K562 (cell line): ENCODE measurements around the gene POLR1A. TPM values are rescaled to one million over a fixed set of nuclear protein-coding genes. Genes with fewer than 3 reads are reported as not detected.

Source experiments
- ATAC-seq: fragments of 200-7000 bp; cut with Tn5 transposase; 3 replicates; pipeline ENCODE4 v1.9.1; 2020; ENCODE audit warnings: moderate library complexity
- BruUV-seq: library from RNA; stranded (reverse); fragments of 400-500 nt; replicated peaks from 2 replicates; lab custom pipeline; 2021; lab: Mats Ljungman, UMichigan
- CTCF ChIA-PET: fragments of 300-600 bp; formaldehyde crosslinking; extraction: SDS; loops from one replicate; lab custom pipeline; 2021; ENCODE audit warnings: low intra/inter-chr PET ratio; lab: Yijun Ruan, JAX
- POLR2A ChIA-PET: fragments of 300-600, 350-650 bp; sonication (Branson Sonifier 250); formaldehyde crosslinking; extraction: SDS; loops from one replicate; lab custom pipeline; 2021; ENCODE audit warnings: antibody characterized with exemption, inconsistent platforms; lab: Yijun Ruan, JAX
- DNase-seq, 4 experiments: peaks; one replicate each; pipeline versions ENCODE4 v3.0.0 to v3.0.0-alpha.2; 2011 to 2018; ENCODE audit warnings: low spot score in 3 of 4, mixed read lengths in 3 of 4; ENCODE audit errors: extremely low read depth in 1 of 4
- FAIRE-seq: peaks from 2 replicates; lab custom pipeline; 2011; peaks lifted over from hg19 to GRCh38; lab: Jason Lieb, UNC
- H2AFZ ChIP-seq: 2 replicates; pipeline ENCODE4 v1.6.0; 2011; ENCODE audit warnings: low read depth, low read length, control low read depth, inconsistent platforms
- H3K27ac ChIP-seq: fragments of 200-600 bp; 3 replicates; pipeline ENCODE4 v1.8.0; 2011; ENCODE audit warnings: low read depth, mild to moderate bottlenecking, control low read depth, inconsistent platforms, low read length, moderate library complexity, mixed read lengths; ENCODE audit errors: extremely low read depth
- H3K27me3 ChIP-seq, 2 experiments: fragments of 300-600 bp in 1 of 2; 2 replicates in 1 of 2; 3 replicates in 1 of 2; pipeline versions ENCODE4 v1.6.0 to v1.8.0; 2011; ENCODE audit warnings: inconsistent platforms in 2 of 2, low read length in 2 of 2, mild to moderate bottlenecking in 1 of 2, mixed read lengths in 1 of 2, moderate library complexity in 1 of 2; ENCODE audit not compliant: control insufficient read depth in 2 of 2, insufficient read depth in 2 of 2
- H3K36me3 ChIP-seq: fragments of 300-600 bp; 3 replicates; pipeline ENCODE4 v1.8.0; 2011; ENCODE audit warnings: mild to moderate bottlenecking, low read length, inconsistent platforms; ENCODE audit not compliant: control insufficient read depth, insufficient read depth
- H3K4me1 ChIP-seq, 2 experiments: fragments of 200-600 bp in 1 of 2; replicated peaks in 1 of 2; 2 replicates in 1 of 2; 3 replicates in 1 of 2; pipeline versions ENCODE4 v1.5.1 to v1.8.0; 2011; ENCODE audit warnings: inconsistent platforms in 2 of 2, low read length in 2 of 2, mild to moderate bottlenecking in 1 of 2, mixed read lengths in 1 of 2, moderate library complexity in 1 of 2; ENCODE audit not compliant: control insufficient read depth in 2 of 2, insufficient read depth in 2 of 2
- H3K4me2 ChIP-seq: 2 replicates; pipeline ENCODE4 v1.6.1; 2011; ENCODE audit warnings: low read length, control low read depth, inconsistent platforms, mixed read lengths; ENCODE audit not compliant: insufficient read depth
- H3K4me3 ChIP-seq: fragments of 200-600 bp; sonication (generic), shearing (Covaris generic); 2 replicates; pipeline ENCODE4 v1.5.1; 2016; ENCODE audit warnings: control low read depth, inconsistent platforms
- H3K79me2 ChIP-seq: fragments of 200-600 bp; 3 replicates; pipeline ENCODE4 v1.8.0; 2011; ENCODE audit warnings: low read length, inconsistent platforms; ENCODE audit not compliant: control insufficient read depth, insufficient read depth
- H3K9ac ChIP-seq, 2 experiments: 2 replicates each; pipeline versions ENCODE4 v1.6.0 to v1.6.1; 2011; ENCODE audit warnings: low read depth in 2 of 2, low read length in 2 of 2, control low read depth in 1 of 2, inconsistent platforms in 1 of 2, mild to moderate bottlenecking in 1 of 2, mixed read lengths in 1 of 2; ENCODE audit not compliant: insufficient read depth in 1 of 2
- H3K9me1 ChIP-seq: one replicate; pipeline ENCODE4 v1.6.0; 2011; ENCODE audit warnings: inconsistent platforms, mild to moderate bottlenecking, low read length, moderate library complexity; ENCODE audit not compliant: control insufficient read depth, insufficient read depth
- H3K9me3 ChIP-seq: replicated peaks from 2 replicates; pipeline ENCODE4 v1.5.1; 2011; ENCODE audit warnings: low read depth, low read length, inconsistent platforms; ENCODE audit not compliant: control insufficient read depth, insufficient read depth
- H4K20me1 ChIP-seq: replicated peaks from 2 replicates; pipeline ENCODE4 v1.6.1; 2011; ENCODE audit warnings: low read length, inconsistent platforms, mixed read lengths; ENCODE audit not compliant: control insufficient read depth, insufficient read depth
- RBM25 ChIP-seq: fragments of 200-400 bp; formaldehyde crosslinking; IDR thresholded peaks from 2 replicates; pipeline ENCODE4 v1.6.1; 2018; ENCODE audit warnings: low read length, low read depth, moderate library complexity; ENCODE audit not compliant: severe bottlenecking
- in situ Hi-C: fragments of 300-500 bp; cut with MboI; formaldehyde crosslinking; loops from 4 replicates; pipeline ENCODE4 v1.15.0; 2018; ENCODE audit warnings: inconsistent platforms, mixed read lengths
- intact Hi-C: fragments of 100-400 bp; cut with micrococcal nuclease; formaldehyde crosslinking; loops from 2 replicates; pipeline ENCODE4 v1.14.2; 2022
- polyA plus RNA-seq, 8 experiments: library from polyadenylated mRNA; depleted of rRNA in 4 of 8; stranded (reverse) in 5 of 8; unstranded in 3 of 8; fragments of >200 nt; fragmentation: Nextera tagmentation in 2 of 8; fragmentation: Illumina TruSeq in 1 of 8; extraction: Ambion mirVana in 2 of 8; extraction: Trizol in 1 of 8; gene quantifications; 2 replicates each; pipeline versions ENCODE4 v1.2.1 to v1.2.3, GENCODE V29; 2011 to 2014; ENCODE audit warnings: inconsistent platforms in 1 of 8, missing spikeins in 1 of 8
- total RNA-seq, 7 experiments: library from RNA; depleted of rRNA in 6 of 7; stranded (reverse); fragments of >200 nt in 6 of 7; fragmentation: Illumina TruSeq in 2 of 7; extraction: Trizol in 2 of 7; gene quantifications; 2 replicates each; pipeline versions ENCODE4 v1.2.1 to v1.2.3, GENCODE V29; 2011 to 2021; ENCODE audit warnings: low replicate concordance in 1 of 7
- TF ChIP-seq, protein P1 (sequence below): fragments of 250-450 bp; sonication (Bioruptor Pico); IDR thresholded peaks from 2 replicates; pipeline ENCODE4 v1.4.0; 2020; ENCODE audit warnings: mild to moderate bottlenecking, moderate library complexity, borderline replicate concordance

POLR1A gene
- total and polyA plus RNA-seq, 9 of the 15 experiments (the other 6 are each of a cell fraction or from before 2014, with no cell fraction given): 3.0 to 72.1 (median 21.8) TPM

- intact Hi-C loops: loop anchor here (10.0 kb wide), 1 partner anchor 687 kb away; the partner anchor contains the start of genes CAPG and SH2D6
Measured at GRCh38 chr2:86102157-86102556, 3.5 kb downstream of the POLR1A start.

More at GRCh38 chr2:86102157-86102556, 3.5 kb downstream of the POLR1A start:
- H3K36me3 ChIP-seq: peaks cover 75% of the 10 kb centered on the region
- no peaks in the 10 kb centered on the region for H3K9me1 ChIP-seq
- ATAC-seq (no peak), DNase-seq (no peak), FAIRE-seq (no peak)
- BruUV-seq: no TSS peak
- H3K9me3 ChIP-seq: no peaks in the 10 kb centered on the region
- no peak overlapping the region for H3K4me3 ChIP-seq
- POLR2A ChIA-PET: no interaction called here
- H4K20me1 ChIP-seq: peaks cover 7% of the 10 kb centered on the region; the same call in 1 of the 2 replicates
- H2AFZ ChIP-seq: no peak overlapping the region
- TF ChIP-seq, protein P1, sequence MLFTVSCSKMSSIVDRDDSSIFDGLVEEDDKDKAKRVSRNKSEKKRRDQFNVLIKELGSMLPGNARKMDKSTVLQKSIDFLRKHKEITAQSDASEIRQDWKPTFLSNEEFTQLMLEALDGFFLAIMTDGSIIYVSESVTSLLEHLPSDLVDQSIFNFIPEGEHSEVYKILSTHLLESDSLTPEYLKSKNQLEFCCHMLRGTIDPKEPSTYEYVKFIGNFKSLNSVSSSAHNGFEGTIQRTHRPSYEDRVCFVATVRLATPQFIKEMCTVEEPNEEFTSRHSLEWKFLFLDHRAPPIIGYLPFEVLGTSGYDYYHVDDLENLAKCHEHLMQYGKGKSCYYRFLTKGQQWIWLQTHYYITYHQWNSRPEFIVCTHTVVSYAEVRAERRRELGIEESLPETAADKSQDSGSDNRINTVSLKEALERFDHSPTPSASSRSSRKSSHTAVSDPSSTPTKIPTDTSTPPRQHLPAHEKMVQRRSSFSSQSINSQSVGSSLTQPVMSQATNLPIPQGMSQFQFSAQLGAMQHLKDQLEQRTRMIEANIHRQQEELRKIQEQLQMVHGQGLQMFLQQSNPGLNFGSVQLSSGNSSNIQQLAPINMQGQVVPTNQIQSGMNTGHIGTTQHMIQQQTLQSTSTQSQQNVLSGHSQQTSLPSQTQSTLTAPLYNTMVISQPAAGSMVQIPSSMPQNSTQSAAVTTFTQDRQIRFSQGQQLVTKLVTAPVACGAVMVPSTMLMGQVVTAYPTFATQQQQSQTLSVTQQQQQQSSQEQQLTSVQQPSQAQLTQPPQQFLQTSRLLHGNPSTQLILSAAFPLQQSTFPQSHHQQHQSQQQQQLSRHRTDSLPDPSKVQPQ (CRISPR knock-in tag): no peak
- TF ChIP-seq RBM25: peak; percentile 48
- H3K4me2 ChIP-seq: no peak overlapping the region
- peaks cover 96% of the 10 kb centered on the region for H3K79me2 ChIP-seq
- CTCF ChIA-PET: no interaction called here
- H3K27ac ChIP-seq: no peak overlapping the region
- in situ Hi-C loops: no loop called here
- no peaks in the 10 kb centered on the region for H3K27me3 ChIP-seq
- no peak overlapping the region for H3K9ac ChIP-seq
- H3K4me1 ChIP-seq: peaks cover 0 to 11% of the 10 kb centered on the region in 2 experiments; a peak in 3 of 5 replicates
